Neural cell (in vitro differentiated cells): ENCODE data around the gene SLC43A1.

Source experiments
- CTCF ChIP-seq: fragments of 450-650 bp; IDR thresholded peaks from 2 replicates; pipeline ENCODE4 v1.5.1; 2014; ENCODE audit warnings: antibody characterized with exemption, mild to moderate bottlenecking, moderate library complexity; ENCODE audit not compliant: poor library complexity, severe bottlenecking
- EP300 ChIP-seq: fragments of 450-650 bp; conservative IDR thresholded peaks from 2 replicates; pipeline ENCODE4 v1.6.1; 2014; ENCODE audit warnings: antibody characterized with exemption, mild to moderate bottlenecking, moderate library complexity; ENCODE audit not compliant: poor library complexity, severe bottlenecking
- POLR2AphosphoS5 ChIP-seq: IDR thresholded peaks from 2 replicates; pipeline ENCODE4 v1.6.1; 2012
- RAD21 ChIP-seq: fragments of 450-650 bp; conservative IDR thresholded peaks from 2 replicates; pipeline ENCODE4 v1.6.1; 2014; ENCODE audit warnings: antibody characterized with exemption, mild to moderate bottlenecking, moderate library complexity
- TAF1 ChIP-seq: IDR thresholded peaks from 2 replicates; pipeline ENCODE4 v1.6.1; 2012; ENCODE audit warnings: low read depth

- TF ChIP-seq CTCF, result no peak
- no peak for TF ChIP-seq RAD21
- no peak for TF ChIP-seq EP300
- TF ChIP-seq TAF1, result no peak
- no peak for TF ChIP-seq POLR2AphosphoS5
Observed at GRCh38 chr11:57513911-57514537, 1.5 kb downstream of the SLC43A1 start.
